Left forelimb (tissue), 1 donor: ENCODE results near the gene SLC6A19.
"Not testable (repeated sequence)": the region's sequence is repeated elsewhere in the genome, so short reads cannot be mapped to it uniquely, and the experiment has no call there.

Experiments used
- DNase-seq: peaks from one replicate; pipeline ENCODE4 v3.0.0-alpha.2; 2018; ENCODE audit warnings: low spot score

Gene SLC6A19

DNA sequence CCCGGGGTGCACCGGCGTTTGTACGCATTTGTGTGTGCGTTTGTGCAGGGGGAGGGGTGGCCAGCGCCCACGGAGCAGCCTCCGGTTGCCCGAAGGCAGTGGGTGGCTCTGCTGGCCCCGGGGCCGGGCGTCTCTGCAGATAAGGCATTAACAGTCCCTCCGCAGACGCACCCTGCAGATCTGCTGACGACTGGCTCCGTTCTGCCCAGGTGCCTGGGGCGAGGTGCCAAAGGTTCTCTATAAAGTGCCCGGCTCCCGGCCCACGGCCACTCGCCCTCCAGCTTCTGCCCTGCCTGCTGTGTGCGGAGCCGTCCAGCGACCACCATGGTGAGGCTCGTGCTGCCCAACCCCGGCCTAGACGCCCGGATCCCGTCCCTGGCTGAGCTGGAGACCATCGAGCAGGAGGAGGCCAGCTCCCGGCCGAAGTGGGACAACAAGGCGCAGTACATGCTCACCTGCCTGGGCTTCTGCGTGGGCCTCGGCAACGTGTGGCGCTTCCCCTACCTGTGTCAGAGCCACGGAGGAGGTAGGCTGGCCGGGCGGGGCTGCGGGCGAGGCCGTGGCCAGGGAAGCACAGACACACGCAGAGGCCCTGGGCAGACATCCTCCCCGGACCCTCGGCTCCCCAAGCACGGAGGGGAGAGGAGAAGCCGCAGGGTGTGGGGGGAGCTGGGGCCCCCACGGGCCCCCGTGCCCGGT, at the start of gene SLC6A19:
TSS of gene SLC6A19 (plus strand) at position 269 of the 699 bp plus-strand sequence. CDS start at position 325, 56 bp downstream.
- DNase-seq, result no peak

DNA sequence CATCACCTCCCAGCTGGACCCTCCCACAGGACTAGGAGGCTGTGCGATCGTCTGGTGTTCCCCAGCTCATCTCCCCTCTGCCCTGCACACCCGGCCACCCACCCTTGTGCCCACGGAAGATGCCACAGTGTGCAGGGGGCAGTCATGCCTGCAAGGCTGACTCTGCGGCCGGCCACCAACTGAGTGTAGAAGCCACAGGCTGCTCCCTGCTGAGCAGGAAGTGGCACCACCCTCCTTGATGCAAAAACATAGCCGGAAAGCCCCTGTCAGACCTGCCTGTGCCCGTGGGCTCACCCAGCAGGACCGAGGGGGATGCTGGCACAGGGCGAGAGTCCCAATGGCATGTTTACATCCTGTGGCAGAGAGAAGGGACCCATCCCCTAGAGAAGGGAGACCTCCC, 49.2 kb upstream of the SLC6A19 start:
- no peak for DNase-seq

DNA sequence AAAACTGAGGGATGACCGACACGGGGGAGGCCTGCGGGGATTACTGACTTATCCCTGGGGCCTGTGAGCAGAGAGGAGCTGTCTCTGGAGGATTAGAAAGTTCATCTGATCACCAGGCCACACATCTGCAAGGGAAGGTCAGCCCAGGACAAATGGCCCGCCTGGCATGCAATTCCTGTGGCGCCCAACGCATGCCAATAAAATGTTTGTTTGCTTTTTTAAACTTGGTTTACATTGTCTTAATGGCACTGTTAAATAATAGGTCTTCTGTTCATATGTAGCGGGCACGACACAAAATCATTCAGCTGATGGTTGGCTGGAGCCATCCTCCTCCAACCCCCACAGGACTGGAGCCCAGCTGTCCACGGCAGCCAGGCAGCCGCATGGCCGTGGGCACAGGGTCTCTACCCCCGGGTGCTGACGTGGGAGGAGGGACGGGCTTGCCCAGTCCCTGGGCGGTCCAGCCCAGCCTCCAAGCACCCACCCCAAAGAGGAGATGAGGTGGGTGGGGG, 48.6 kb upstream of the SLC6A19 start:
- DNase-seq, result no peak

DNA sequence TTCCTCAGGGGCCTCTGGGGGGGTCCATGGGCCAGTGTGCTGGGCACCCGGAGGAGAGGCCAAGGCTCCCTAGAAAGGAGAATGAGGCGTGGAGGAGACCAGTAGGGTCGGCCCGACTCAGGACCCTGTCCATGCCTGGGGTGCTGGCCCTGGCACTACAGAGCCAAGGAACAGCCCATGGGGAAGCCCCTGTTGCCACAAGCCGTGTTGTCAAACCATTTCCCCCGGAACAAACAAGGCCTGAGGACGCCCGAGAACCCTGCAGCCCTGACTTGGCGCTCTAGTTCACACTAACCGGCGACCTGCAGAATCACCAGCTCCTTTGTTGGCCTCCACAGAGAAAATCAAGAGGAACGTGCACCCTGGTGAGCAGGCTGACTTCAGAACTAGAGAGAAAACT, 48.0 kb upstream of the SLC6A19 start:
- no peak for DNase-seq

DNA sequence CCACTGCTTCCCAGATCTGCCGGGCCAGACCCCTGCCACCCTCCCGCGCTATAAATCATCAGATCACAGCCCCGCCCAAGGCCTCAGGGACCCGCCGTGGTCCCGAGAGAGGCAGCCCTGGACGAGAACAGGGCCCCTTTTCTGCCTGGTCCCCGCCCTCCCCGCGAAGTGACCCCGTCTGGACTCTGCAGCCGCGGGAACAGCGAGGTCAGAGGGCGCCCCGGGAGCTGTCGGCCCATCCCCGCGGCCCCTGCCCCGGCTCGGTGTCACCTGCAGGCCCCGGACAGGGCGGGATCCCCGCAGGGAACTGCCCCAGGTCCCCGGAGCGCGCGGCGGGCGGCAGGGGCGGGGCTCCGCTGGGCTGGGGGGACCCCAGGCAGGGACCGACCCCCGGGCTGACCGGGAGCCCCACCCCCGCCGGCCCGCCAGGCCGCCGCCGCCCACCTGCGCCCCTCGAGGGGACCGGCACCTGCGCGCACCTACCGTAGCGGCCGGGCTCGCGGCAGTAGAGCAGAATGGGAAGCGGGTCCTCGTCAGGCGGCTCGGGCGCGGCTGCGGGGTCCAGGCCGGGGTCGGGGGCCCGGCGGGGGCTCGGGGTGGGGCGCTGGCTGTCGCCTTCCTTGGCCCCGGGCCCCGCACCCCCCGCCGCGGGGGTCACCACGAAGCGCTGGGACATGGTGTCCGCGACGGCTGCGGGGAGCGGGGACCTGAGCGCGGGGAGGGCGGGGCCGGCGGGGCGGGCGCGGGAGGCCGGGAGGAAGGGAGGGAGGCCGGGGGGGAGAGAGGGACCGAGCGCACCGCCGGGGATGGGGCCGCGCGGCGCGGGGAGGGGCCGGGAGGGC, 46.0 kb upstream of the SLC6A19 start:
- no peak for DNase-seq

GRCh38 chr5:1156033-1156753, 45.2 kb upstream of the SLC6A19 start:
- no peak for DNase-seq

GRCh38 chr5:1156754-1157460, 44.5 kb upstream of the SLC6A19 start:
- no peak for DNase-seq

GRCh38 chr5:1157461-1157986, 43.9 kb upstream of the SLC6A19 start:
- DNase-seq, result not testable (repeated sequence)

- DNase-seq, result no peak
These were observed 42.6 kb upstream of the SLC6A19 start for GRCh38 chr5:1158647-1159340.

- DNase-seq, result no peak
These were observed 42.1 kb upstream of the SLC6A19 start for GRCh38 chr5:1159341-1159675.

- DNase-seq, result no peak
These were observed 41.5 kb upstream of the SLC6A19 start for GRCh38 chr5:1159774-1160406.

- no peak for DNase-seq
These were observed 40.1 kb upstream of the SLC6A19 start for GRCh38 chr5:1161108-1161832.

GRCh38 chr5:1161833-1162229, 39.6 kb upstream of the SLC6A19 start:
- no peak for DNase-seq

GRCh38 chr5:1162276-1162675, 39.1 kb upstream of the SLC6A19 start:
- no peak for DNase-seq

DNA sequence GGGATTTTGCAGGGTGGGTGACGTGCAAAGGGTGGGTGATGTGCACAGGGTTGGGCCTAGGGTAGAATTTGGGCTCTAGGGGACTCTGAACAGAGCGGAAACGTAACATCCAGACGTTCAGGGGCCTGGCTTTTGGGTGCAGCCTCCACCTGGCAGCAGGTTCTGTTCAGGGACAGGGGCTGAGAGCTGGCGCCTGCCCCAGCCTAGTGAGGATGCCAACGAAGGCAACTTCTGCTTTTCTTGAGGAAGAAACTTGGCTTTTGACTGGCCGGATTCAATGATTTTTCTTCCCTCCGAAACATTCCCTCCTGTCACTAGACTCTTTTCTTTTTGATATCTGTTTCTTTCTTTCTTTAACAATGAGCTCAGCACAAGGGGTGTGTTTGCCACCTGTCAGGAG, 38.6 kb upstream of the SLC6A19 start:
- DNase-seq, result no peak

DNA sequence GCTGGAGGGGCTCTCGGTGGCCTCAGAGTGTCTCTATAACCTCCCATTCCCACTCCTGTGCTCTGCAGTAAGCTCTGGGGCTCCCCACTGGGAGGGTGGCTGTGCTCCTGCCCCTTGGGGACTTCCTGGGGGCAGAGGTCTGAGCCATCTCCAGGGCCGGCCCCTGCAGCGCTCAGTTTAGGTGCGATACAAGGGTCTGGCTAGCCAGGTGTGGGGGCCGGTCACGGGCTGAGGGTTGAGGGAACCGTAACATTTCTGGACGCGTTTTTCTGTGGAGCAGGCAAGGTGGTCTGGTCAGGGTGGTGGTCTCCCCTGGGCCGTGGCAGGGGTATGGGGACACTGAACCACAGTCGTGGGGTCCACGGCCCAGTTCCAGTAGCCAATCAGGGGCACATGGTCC, 38.0 kb upstream of the SLC6A19 start:
- DNase-seq, result no peak

- no peak for DNase-seq
These were observed 37.5 kb upstream of the SLC6A19 start for GRCh38 chr5:1163879-1164278.

DNA sequence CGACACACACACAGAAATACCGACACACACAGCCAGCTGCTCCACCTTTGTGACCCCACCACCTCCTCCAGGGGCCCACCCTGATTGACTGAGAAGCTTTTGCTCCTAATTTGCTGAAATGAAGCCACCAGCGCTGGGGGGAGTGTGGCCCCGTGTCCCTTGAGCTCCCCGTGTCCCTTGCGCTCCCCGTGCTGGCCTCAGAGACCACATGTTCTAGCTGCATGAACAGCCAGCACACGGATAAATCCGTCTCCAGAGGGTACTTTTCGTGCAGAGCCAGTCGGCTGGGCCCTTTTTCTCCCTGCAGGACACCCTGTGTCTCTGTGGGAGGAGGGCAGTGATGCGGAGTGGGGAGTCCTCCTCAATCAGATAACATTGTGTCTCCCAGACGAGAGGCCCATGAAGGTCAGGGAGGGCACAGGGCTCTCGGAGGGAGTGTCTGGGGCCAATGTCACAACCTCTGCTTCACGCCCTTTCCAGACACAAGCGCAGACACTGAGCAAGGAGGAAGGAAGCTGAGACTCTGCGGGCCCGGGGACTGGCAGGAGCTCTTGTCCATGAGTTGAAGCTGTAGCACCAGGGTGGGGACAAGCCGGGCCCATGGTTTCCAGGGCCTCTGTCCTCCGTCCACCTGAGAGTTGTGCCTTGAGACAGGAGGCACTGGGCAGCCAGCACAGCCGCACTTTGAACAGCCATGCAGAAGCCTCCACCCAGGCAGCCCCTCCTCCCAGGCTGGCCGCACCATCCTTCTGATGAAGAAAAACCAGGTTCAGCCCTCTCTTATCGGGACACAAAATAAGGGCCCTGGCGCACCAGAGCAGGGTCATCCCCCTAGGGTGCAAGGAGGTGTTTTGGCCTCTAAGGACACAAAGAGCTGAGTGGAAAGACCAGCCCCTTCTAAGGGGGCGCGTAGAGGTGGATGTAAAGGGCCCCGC, 36.4 kb upstream of the SLC6A19 start:
- no peak for DNase-seq

DNA sequence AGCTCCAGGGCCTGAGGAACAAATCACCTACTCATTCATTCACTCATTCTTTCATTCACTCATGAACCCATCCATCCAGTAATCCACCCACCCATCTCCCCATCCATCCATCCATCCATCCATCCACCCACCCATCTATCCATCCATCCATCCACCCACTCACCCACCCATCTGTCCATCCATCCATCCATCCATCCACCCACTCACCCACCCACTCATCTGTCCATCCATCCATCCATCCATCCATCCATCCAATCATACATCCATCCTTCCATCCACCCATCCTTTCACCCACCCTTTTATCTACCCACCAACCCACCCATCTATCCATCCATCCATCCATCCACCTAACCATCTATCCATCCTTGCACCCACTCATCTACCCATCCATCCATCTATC, 35.5 kb upstream of the SLC6A19 start:
- DNase-seq, result no peak
